ENCODE measurements around the gene MYOM3. TPM values are rescaled to one million over a fixed set of nuclear protein-coding genes. Genes with fewer than 3 reads are reported as not detected.

The MYOM3 gene
- polyA plus RNA-seq, 2 of the 4 experiments (the other 2 are of a cell fraction): 2.6 to 8.5 TPM

DNA sequence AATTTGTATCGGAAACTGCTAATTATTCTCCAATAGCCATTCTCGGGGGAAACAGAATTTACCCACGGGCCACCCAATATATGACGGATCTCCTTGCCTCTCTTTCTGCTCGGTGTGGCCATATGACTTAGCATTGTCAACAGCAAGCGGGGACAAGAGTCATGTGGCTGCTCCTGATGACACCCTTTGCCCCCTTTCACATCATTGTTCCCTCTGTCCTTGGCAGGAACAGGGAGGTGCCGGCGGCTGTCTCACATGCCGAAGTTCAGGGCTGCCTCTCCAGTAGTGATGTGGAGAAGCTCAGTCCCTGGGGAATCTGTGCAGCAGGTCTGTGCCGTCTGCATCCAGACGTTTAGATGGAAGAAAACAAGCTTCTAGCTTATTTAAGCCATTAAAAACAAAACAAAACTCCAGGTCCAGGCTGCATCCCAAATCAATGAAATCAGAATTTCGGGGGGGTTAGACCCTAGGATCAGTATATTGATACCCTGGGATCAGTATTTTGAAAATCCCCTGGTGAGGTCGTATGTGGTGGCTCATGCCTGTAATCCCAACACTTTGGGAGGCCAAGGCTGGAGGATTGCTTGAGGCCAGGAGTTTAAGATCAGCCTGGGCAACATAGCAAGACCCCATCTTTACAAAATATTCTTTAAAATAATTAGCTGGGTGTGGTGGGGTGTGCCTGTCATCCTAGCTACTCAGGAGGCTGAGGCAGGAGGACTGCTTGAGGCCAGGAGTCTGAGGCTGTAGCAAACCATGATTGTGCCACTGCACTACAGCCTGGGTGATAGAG, 10.8 kb downstream of the MYOM3 start:
- no peak for TF ChIP-seq SMC3 (IDR thresholded peaks at IDR 0.05)
- no peak for TF ChIP-seq FOSL2 (IDR thresholded peaks at IDR 0.05)
- TF ChIP-seq FOSL2 (CRISPR knock-in tag; IDR thresholded peaks at IDR 0.05): no peak
- no peak for FAIRE-seq
- 79% methylated on average over 12 of the region's 13 CpGs for WGBS (ENCODE audit: missing lambda C conversion rate)
- ATAC-seq: no peak
- Histone ChIP-seq H3K4me3 (no peak overlapping the region), H3K4me1 (peaks cover 12% of the 10 kb centered on the region; the same call in 1 of the 3 replicates), H3K4me2 (no peak overlapping the region), H3K9me3 (no peaks in the 10 kb centered on the region), H3K27ac (no peak overlapping the region)
- ChIA-PET CTCF (interaction anchor here (1.1 to 2.6 kb wide), 2 partner anchors 11 to 30 kb away, joined by 4 to 9 read pairs; no protein-coding TSS in a partner anchor), POLR2A (no interaction called here)
- no peak for DNase-seq (ENCODE audit: low read depth in 1 of 2, low spot score in 1 of 2)

DNA sequence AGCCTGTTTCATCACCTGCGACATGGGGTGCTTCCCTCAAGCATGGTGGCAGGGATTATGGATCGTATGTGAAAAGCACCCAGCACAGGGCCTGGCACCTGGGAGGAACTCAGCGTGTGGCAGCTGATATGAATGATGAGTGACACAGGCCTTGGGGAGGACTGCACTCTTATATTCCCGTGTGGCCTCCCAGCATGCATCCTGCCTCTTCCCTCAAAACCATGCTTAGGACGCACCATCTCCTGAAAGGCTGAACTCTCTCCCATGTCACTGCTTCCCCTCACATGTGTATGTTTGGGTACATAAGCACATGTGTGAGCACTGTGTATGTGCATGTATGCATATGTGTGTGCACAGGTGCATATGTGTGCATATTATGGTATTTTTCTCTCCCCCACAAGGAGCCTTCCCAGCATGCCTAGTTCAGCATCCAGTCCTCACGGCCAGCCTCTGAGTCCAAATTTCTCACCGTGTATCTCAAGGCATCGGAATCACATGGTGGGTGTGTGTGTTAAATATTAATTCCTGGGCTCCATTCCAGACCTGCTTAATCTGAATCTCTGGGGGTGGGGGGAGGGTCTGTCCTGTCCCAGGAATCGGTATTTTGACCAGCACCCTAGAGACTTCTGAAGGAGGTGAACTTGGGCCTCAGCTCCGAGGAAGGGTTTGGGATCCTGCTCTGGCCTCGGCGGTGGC, 12.8 kb downstream of the MYOM3 start:
- peaks cover 6% of the 10 kb centered on the region; the same call in 1 of the 3 replicates for H3K4me1 ChIP-seq
- TF ChIP-seq NR3C1 (IDR thresholded peaks at IDR 0.05): no peak
- ATAC-seq (no peak), FAIRE-seq (no peak), DNase-seq (ENCODE audit: low read depth in 1 of 2, low spot score in 1 of 2) (no peak)
- 68% methylated on average over 11 of the region's 12 CpGs for WGBS (ENCODE audit: missing lambda C conversion rate)
- H3K9me3 ChIP-seq: no peaks in the 10 kb centered on the region
- no peak overlapping the region for H3K27ac ChIP-seq
- H3K4me3 ChIP-seq: no peak overlapping the region
- POLR2A ChIA-PET: no interaction called here
- H3K4me2 ChIP-seq: no peak overlapping the region
- CTCF ChIA-PET: no interaction called here

DNA sequence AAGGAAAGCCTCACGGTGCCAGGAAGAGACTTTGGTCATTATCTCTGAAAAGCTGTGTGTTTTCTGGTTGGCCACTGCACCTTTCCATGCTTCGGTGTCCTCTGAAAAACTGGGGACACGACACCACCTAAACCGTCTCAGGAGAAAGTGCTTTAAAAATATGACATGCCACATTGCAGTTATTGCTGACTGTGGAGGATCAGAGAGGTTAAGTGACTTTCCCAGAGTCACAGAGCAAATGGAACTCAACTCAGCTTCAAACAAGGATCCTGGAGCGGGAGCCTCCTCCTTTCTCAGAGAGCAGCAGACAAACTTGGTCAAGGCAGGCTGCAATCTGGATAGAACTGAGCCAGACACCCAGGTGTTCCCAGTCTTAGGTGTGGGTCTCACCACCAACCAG, 13.8 kb downstream of the MYOM3 start:
- Histone ChIP-seq H3K4me1 (peaks cover 6% of the 10 kb centered on the region; the same call in 1 of the 3 replicates), H3K9me3 (no peaks in the 10 kb centered on the region), H3K4me3 (no peak overlapping the region), H3K4me2 (no peak overlapping the region), H3K27ac (no peak overlapping the region)
- 97% methylated on average over 5 of the region's 5 CpGs for WGBS (ENCODE audit: missing lambda C conversion rate)
- no peak for FAIRE-seq
- DNase-seq (ENCODE audit: low read depth in 1 of 2, low spot score in 1 of 2): no peak
- ChIA-PET CTCF (interaction anchor here (0.5 to 1.5 kb wide), 4 partner anchors 14 to 53 kb away, joined by 3 to 4 read pairs (median 3); partner anchors contain the start of gene MYOM3), POLR2A (interaction anchor here (0.6 kb wide), 1 partner anchor 52 kb away, joined by 3 read pairs; no protein-coding TSS in a partner anchor)
- TF ChIP-seq MAFK (IDR thresholded peaks at IDR 0.05; ENCODE audit: partially characterized antibody): peak; percentile 25
- TF ChIP-seq CBX2 (IDR thresholded peaks at IDR 0.05; ENCODE audit: borderline replicate concordance, low read depth): no peak
- no peak for TF ChIP-seq ESRRA (IDR thresholded peaks at IDR 0.05; ENCODE audit: borderline replicate concordance, low read length)
- TF ChIP-seq, protein P1, sequence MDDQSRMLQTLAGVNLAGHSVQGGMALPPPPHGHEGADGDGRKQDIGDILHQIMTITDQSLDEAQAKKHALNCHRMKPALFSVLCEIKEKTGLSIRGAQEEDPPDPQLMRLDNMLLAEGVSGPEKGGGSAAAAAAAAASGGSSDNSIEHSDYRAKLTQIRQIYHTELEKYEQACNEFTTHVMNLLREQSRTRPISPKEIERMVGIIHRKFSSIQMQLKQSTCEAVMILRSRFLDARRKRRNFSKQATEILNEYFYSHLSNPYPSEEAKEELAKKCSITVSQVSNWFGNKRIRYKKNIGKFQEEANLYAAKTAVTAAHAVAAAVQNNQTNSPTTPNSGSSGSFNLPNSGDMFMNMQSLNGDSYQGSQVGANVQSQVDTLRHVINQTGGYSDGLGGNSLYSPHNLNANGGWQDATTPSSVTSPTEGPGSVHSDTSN (IDR thresholded peaks at IDR 0.05): no peak
- TF ChIP-seq NR3C1 (IDR thresholded peaks at IDR 0.05): no peak
- no peak for TF ChIP-seq MAZ (IDR thresholded peaks at IDR 0.05; ENCODE audit: borderline replicate concordance, low read depth, low read length)
- TF ChIP-seq ZFP36 (IDR thresholded peaks at IDR 0.05; ENCODE audit: borderline replicate concordance, partially characterized antibody): peak; percentile 33
- TF ChIP-seq, protein P2, sequence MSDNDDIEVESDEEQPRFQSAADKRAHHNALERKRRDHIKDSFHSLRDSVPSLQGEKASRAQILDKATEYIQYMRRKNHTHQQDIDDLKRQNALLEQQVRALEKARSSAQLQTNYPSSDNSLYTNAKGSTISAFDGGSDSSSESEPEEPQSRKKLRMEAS (IDR thresholded peaks at IDR 0.05): no peak
- TF ChIP-seq, protein P3, sequence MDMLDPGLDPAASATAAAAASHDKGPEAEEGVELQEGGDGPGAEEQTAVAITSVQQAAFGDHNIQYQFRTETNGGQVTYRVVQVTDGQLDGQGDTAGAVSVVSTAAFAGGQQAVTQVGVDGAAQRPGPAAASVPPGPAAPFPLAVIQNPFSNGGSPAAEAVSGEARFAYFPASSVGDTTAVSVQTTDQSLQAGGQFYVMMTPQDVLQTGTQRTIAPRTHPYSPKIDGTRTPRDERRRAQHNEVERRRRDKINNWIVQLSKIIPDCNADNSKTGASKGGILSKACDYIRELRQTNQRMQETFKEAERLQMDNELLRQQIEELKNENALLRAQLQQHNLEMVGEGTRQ (IDR thresholded peaks at IDR 0.05): no peak
- TF ChIP-seq SREBF2 (IDR thresholded peaks at IDR 0.05): no peak
- TF ChIP-seq EHF (CRISPR knock-in tag; IDR thresholded peaks at IDR 0.05): no peak
- no peak for ATAC-seq

DNA sequence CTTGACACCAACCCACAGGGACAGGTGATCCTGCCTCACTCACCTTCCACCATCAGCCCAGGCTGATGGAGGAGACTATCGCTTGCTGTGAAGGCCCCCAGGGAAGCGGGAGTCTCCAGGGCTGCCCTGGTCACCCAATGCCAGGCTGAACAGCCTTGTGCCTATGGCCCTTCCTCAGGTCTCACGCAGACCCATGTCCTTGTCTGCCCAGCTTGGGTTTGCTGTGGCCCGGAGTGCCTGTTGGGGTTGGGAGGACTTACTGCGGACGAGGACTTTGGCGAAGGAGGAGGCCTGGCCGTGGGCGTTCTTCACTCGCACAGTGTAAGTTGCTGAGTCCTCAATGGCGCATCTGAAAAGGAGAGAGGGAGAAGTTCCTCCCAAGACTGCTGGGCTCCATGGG, 14.3 kb downstream of the MYOM3 start:
- FAIRE-seq (no peak), DNase-seq (ENCODE audit: low read depth in 1 of 2, low spot score in 1 of 2) (no peak), ATAC-seq (no peak; a peak in 1 of 6 replicates)
- H3K4me2 ChIP-seq: no peak overlapping the region
- H3K9me3 ChIP-seq: no peaks in the 10 kb centered on the region
- CTCF ChIA-PET: interaction anchor here (0.5 to 1.5 kb wide), 4 partner anchors 15 to 54 kb away, joined by 3 to 4 read pairs (median 3); partner anchors contain the start of gene MYOM3
- H3K4me1 ChIP-seq: peaks cover 6% of the 10 kb centered on the region; the same call in 1 of the 3 replicates
- 93% methylated on average over 7 of the region's 11 CpGs for WGBS (ENCODE audit: missing lambda C conversion rate)
- TF ChIP-seq EHMT2 (IDR thresholded peaks at IDR 0.05; ENCODE audit: low read depth): no peak
- POLR2A ChIA-PET: no interaction called here
- H3K4me3 ChIP-seq: no peak overlapping the region
- no peak overlapping the region for H3K27ac ChIP-seq

Data from A549 (cell line).